Breast epithelium (tissue), 3 donors: Measurements from ENCODE around the gene SWAP70.

ENCODE experiments used
- CTCF ChIP-seq, 3 donors: fragments of 450-650 bp; IDR thresholded peaks; one replicate each; pipeline ENCODE4 v1.5.1; 2016 to 2017; ENCODE audit warnings: antibody characterized with exemption in 3 of 3, mild to moderate bottlenecking in 3 of 3, moderate library complexity in 3 of 3
- POLR2A ChIP-seq: fragments of 450-650 bp; IDR thresholded peaks from one replicate; pipeline ENCODE4 v1.6.1; 2016; ENCODE audit warnings: antibody characterized with exemption, mild to moderate bottlenecking, moderate library complexity
- POLR2AphosphoS5 ChIP-seq, 3 donors: sonication (generic); formaldehyde crosslinking; IDR thresholded peaks; one replicate each; pipeline ENCODE4 v1.6.1; 2017; ENCODE audit warnings: antibody characterized with exemption in 3 of 3

- TF ChIP-seq CTCF (IDR thresholded peaks at IDR 0.05), result no peak
- no peak for TF ChIP-seq POLR2A
- TF ChIP-seq POLR2AphosphoS5 (IDR thresholded peaks at IDR 0.05), result no peak
Observed at GRCh38 chr11:9646324-9646723, 17.6 kb upstream of the SWAP70 start.
